Endothelial cell of umbilical vein (primary cell): ENCODE data around the gene NFIL3. TPM values are rescaled to one million over a fixed set of nuclear protein-coding genes. Genes with fewer than 3 reads are reported as not detected.

ENCODE experiments used
- BruUV-seq: library from RNA; stranded (reverse); fragments of 400-500 nt; replicated peaks from 2 replicates; lab custom pipeline; 2021; lab: Mats Ljungman, UMichigan
- CTCF ChIA-PET: fragments of 300-600, 350-600 bp; sonication (Branson Sonifier 250); formaldehyde crosslinking; loops from one replicate; lab custom pipeline; 2021; ENCODE audit warnings: antibody characterized with exemption, inconsistent platforms; lab: Charles Lee
- POLR2A ChIA-PET: fragments of 300-600, 350-600 bp; sonication (Branson Sonifier 250); formaldehyde crosslinking; loops from one replicate; lab custom pipeline; 2021; ENCODE audit warnings: antibody characterized with exemption, inconsistent platforms; lab: Charles Lee
- DNase-seq: peaks from one replicate; pipeline ENCODE4 v3.0.0-alpha.2; 2011; ENCODE audit warnings: low read depth, low spot score
- FAIRE-seq: peaks from 2 replicates; lab custom pipeline; 2011; peaks lifted over from hg19 to GRCh38; lab: Jason Lieb, UNC
- H2AFZ ChIP-seq: 2 replicates; pipeline ENCODE4 v1.6.0; 2012; ENCODE audit warnings: low read depth, low read length, control low read depth, inconsistent platforms
- H3K27ac ChIP-seq: 2 replicates; pipeline ENCODE4 v1.5.1; 2011; ENCODE audit warnings: low read depth, mild to moderate bottlenecking, control low read depth, low read length, moderate library complexity; ENCODE audit not compliant: insufficient read depth
- H3K27me3 ChIP-seq, 2 experiments: 2 replicates each; pipeline versions ENCODE4 v1.6.0 to v1.6.1; 2011; ENCODE audit warnings: low read length in 2 of 2, mixed read lengths in 1 of 2; ENCODE audit not compliant: control insufficient read depth in 2 of 2, insufficient read depth in 2 of 2
- H3K36me3 ChIP-seq, 2 experiments: 2 replicates in 1 of 2; 3 replicates in 1 of 2; pipeline ENCODE4 v1.5.1; 2011; ENCODE audit warnings: low read length in 2 of 2, mild to moderate bottlenecking in 1 of 2, moderate library complexity in 1 of 2; ENCODE audit not compliant: control insufficient read depth in 2 of 2, insufficient read depth in 2 of 2; ENCODE audit errors: extremely low read depth in 1 of 2
- H3K4me1 ChIP-seq: 3 replicates; pipeline ENCODE4 v1.5.1; 2011; ENCODE audit warnings: mild to moderate bottlenecking, low read length; ENCODE audit not compliant: control insufficient read depth, insufficient read depth; ENCODE audit errors: extremely low read depth
- H3K4me2 ChIP-seq: 2 replicates; pipeline ENCODE4 v1.6.1; 2011; ENCODE audit warnings: low read length, control low read depth, mixed read lengths; ENCODE audit not compliant: insufficient read depth
- H3K4me3 ChIP-seq, 3 experiments: fragments of 200-600 bp in 1 of 3; sonication (generic), shearing (Covaris generic) in 1 of 3; replicated peaks in 1 of 3; 2 replicates each; pipeline ENCODE4 v1.5.1; 2011 to 2016; ENCODE audit warnings: control low read depth in 3 of 3, low read length in 3 of 3, mild to moderate bottlenecking in 2 of 3, inconsistent platforms in 1 of 3, low read depth in 1 of 3, moderate library complexity in 1 of 3; ENCODE audit not compliant: insufficient read depth in 1 of 3
- H3K79me2 ChIP-seq: 2 replicates; pipeline ENCODE4 v1.6.0; 2012; ENCODE audit warnings: low read length, inconsistent platforms; ENCODE audit not compliant: control insufficient read depth, insufficient read depth
- H3K9ac ChIP-seq: replicated peaks from 2 replicates; pipeline ENCODE3; 2011; ENCODE audit warnings: low read length, control low read depth; ENCODE audit not compliant: insufficient read depth; ENCODE audit errors: extremely low read depth
- H3K9me1 ChIP-seq: replicated peaks from 3 replicates; pipeline ENCODE4 v1.6.0; 2011; ENCODE audit warnings: mild to moderate bottlenecking, low read length; ENCODE audit not compliant: control insufficient read depth, insufficient read depth; ENCODE audit errors: extremely low read depth
- H3K9me3 ChIP-seq: replicated peaks from 2 replicates; pipeline ENCODE4 v1.5.1; 2012; ENCODE audit warnings: low read length, inconsistent platforms; ENCODE audit not compliant: control insufficient read depth, insufficient read depth
- H4K20me1 ChIP-seq: replicated peaks from 2 replicates; pipeline ENCODE3; 2011; ENCODE audit warnings: mild to moderate bottlenecking, low read length; ENCODE audit not compliant: control insufficient read depth, insufficient read depth; ENCODE audit errors: extremely low read depth
- EZH2 ChIP-seq: IDR thresholded peaks from 2 replicates; pipeline ENCODE4 v1.6.1; 2012; ENCODE audit warnings: borderline replicate concordance, low read depth, mild to moderate bottlenecking, moderate library complexity, low read length, inconsistent platforms; ENCODE audit not compliant: severe bottlenecking
- FOS ChIP-seq: IDR thresholded peaks from 2 replicates; pipeline ENCODE4 v1.6.1; 2011; ENCODE audit warnings: mild to moderate bottlenecking, low read length, moderate library complexity, borderline replicate concordance; ENCODE audit not compliant: insufficient read depth
- POLR2A ChIP-seq: IDR thresholded peaks from 2 replicates; pipeline ENCODE4 v1.6.1; 2012; ENCODE audit warnings: low read depth, mild to moderate bottlenecking, control low read depth, low read length
- POLR2AphosphoS5 ChIP-seq: IDR thresholded peaks from 2 replicates; pipeline ENCODE4 v1.6.1; 2012; ENCODE audit warnings: low read depth, mild to moderate bottlenecking, control low read depth, low read length, moderate library complexity; ENCODE audit not compliant: insufficient read depth
- dilution Hi-C: fragments of 300-500 bp; cut with MboI; formaldehyde crosslinking; loops from one replicate; pipeline ENCODE4 v1.15.0; 2019; ENCODE audit warnings: low sequenced_read_pairs; ENCODE audit not compliant: extremely low pct_ligation_motif_present
- intact Hi-C: fragments of 100-400 bp; cut with micrococcal nuclease; formaldehyde crosslinking; loops from one replicate; pipeline ENCODE4 v1.10.0; 2022
- polyA plus RNA-seq, 4 experiments: library from polyadenylated mRNA; depleted of rRNA in 3 of 4; stranded (reverse) in 3 of 4; unstranded in 1 of 4; fragments of >200 nt; gene quantifications; 2 replicates each; pipeline versions ENCODE4 v1.2.1 to v1.2.3, GENCODE V29; 2011 to 2012; ENCODE audit warnings: missing spikeins in 1 of 4
- total RNA-seq: library from RNA; stranded (reverse); gene quantifications from 2 replicates; pipeline ENCODE4 v1.2.3, GENCODE V29; 2021
- TF ChIP-seq, protein P1 (sequence below), 2 donors: IDR thresholded peaks; 1 replicate in 1 of 2; 2 replicates in 1 of 2; pipeline ENCODE4 v1.5.1; 2011; ENCODE audit warnings: low read length in 2 of 2, mild to moderate bottlenecking in 2 of 2, moderate library complexity in 2 of 2, control low read depth in 1 of 2, inconsistent platforms in 1 of 2, low read depth in 1 of 2; ENCODE audit not compliant: insufficient read depth in 1 of 2; ENCODE audit errors: extremely low read depth in 1 of 2

The NFIL3 gene
- total and polyA plus RNA-seq, 2 donors (not counting 3 experiments of a cell fraction or from before 2014, with no cell fraction given): 2.9 to 10.5 TPM

DNA sequence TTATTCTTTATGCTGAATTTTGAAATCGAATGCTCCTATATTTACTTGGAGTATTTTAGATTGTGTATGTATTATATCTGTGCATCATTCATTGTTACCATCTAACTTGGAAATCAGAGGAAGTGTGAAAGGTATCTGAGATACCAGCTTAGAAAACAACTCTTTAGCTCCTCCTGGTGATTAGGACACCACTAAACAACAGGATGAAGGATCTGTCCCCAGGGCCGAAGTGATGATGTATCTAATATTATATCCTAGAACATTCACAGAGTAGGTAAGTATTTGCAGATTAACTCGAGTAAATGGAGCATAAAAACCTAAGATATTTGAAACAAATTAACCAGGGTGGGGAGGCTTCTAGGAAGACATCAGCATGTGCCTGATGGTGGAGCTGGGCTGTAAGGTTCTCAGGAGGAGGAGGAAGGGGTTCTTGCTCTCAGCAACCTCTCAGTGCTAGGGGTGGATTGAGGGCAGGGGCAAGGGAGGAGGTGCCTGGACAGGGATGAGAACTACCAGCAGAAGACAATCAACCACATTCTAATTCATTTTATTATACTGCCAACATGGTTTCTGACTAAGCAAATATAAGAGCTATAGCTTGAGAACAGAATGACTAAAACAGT lies 2.6 kb upstream of the NFIL3 start:
- Histone ChIP-seq H2AFZ (no peak overlapping the region), H3K4me3 (no peak overlapping the region), H3K79me2 (peaks cover 13% of the 10 kb centered on the region), H3K27me3 (no peaks in the 10 kb centered on the region), H3K4me1 (peaks cover 21% of the 10 kb centered on the region), H3K9me1 (no peaks in the 10 kb centered on the region), H3K27ac (no peak overlapping the region), H4K20me1 (no peaks in the 10 kb centered on the region), H3K9ac (no peak overlapping the region), H3K9me3 (no peaks in the 10 kb centered on the region), H3K4me2 (no peak overlapping the region), H3K36me3 (no peaks in the 10 kb centered on the region)
- dilution Hi-C loops: no loop called here
- FAIRE-seq: peak; percentile 53
- no TSS peak for BruUV-seq
- TF ChIP-seq FOS (no peak), POLR2AphosphoS5 (no peak), EZH2 (no peak), POLR2A (no peak)
- TF ChIP-seq, protein P1, sequence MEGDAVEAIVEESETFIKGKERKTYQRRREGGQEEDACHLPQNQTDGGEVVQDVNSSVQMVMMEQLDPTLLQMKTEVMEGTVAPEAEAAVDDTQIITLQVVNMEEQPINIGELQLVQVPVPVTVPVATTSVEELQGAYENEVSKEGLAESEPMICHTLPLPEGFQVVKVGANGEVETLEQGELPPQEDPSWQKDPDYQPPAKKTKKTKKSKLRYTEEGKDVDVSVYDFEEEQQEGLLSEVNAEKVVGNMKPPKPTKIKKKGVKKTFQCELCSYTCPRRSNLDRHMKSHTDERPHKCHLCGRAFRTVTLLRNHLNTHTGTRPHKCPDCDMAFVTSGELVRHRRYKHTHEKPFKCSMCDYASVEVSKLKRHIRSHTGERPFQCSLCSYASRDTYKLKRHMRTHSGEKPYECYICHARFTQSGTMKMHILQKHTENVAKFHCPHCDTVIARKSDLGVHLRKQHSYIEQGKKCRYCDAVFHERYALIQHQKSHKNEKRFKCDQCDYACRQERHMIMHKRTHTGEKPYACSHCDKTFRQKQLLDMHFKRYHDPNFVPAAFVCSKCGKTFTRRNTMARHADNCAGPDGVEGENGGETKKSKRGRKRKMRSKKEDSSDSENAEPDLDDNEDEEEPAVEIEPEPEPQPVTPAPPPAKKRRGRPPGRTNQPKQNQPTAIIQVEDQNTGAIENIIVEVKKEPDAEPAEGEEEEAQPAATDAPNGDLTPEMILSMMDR (IDR thresholded peaks at IDR 0.05; ENCODE audit: extremely low read depth in 1 of 2, insufficient read depth in 1 of 2, low read depth in 1 of 2, low read length in 2 of 2): peak in 1 of 2 donors; percentile 39
- peak; percentile 37 for DNase-seq
- POLR2A ChIA-PET: no interaction called here
- intact Hi-C loops: loop anchor here (1.0 to 5.0 kb wide), 5 partner anchors 301 to 511 kb away; no protein-coding TSS in a partner anchor
- CTCF ChIA-PET: interaction anchor here (0.6 to 7.6 kb wide), 38 partner anchors 8 to 1828 kb away, joined by 3 to 139 read pairs (median 4); partner anchors contain the start of gene AUH
